Activated CD8-positive, alpha-beta memory T cell treated with anti-CD3 and anti-CD28 coated beads, Interleukin-2, amount 10 ng/mL, durations not matched to agents 7 days and 5 days (primary cell): ENCODE measurements around the gene LELP1. TPM values are rescaled to one million over a fixed set of nuclear protein-coding genes. Genes with fewer than 3 reads are reported as not detected.
"Not testable (repeated sequence)": the region's sequence is repeated elsewhere in the genome, so short reads cannot be mapped to it uniquely, and the experiment has no call there.

Experiments used
- ATAC-seq: fragments of 150-1000 bp; cut with Tn5 transposase; one replicate; pipeline ENCODE4 v1.10.0; 2021; ENCODE audit warnings: moderate library complexity
- CTCF ChIA-PET: fragments of 350-600 bp; sonication (Branson Sonifier 250); formaldehyde crosslinking; loops from one replicate; lab custom pipeline; 2021; ENCODE audit warnings: antibody characterized with exemption; lab: Charles Lee
- DNase-seq: peaks from one replicate; pipeline ENCODE4 v3.0.0-alpha.2; 2020
- H3K27ac Mint-ChIP-seq: one replicate; pipeline ENCODE4 v1.8.0; 2021; ENCODE audit warnings: mild to moderate bottlenecking, mixed read lengths
- H3K27me3 Mint-ChIP-seq: one replicate; pipeline ENCODE4 v1.8.0; 2021; ENCODE audit warnings: mixed read lengths
- H3K36me3 Mint-ChIP-seq: one replicate; pipeline ENCODE4 v1.8.0; 2021; ENCODE audit warnings: mild to moderate bottlenecking, mixed read lengths
- H3K4me1 Mint-ChIP-seq: one replicate; pipeline ENCODE4 v1.8.0; 2021; ENCODE audit warnings: mixed read lengths
- H3K4me3 Mint-ChIP-seq: one replicate; pipeline ENCODE4 v1.8.0; 2021; ENCODE audit warnings: mild to moderate bottlenecking, moderate library complexity, mixed read lengths
- H3K9me3 Mint-ChIP-seq: one replicate; pipeline ENCODE4 v1.8.0; 2022; ENCODE audit warnings: low read depth, mixed read lengths
- total RNA-seq, 2 experiments: library from RNA; stranded (reverse); gene quantifications; one replicate each; pipeline ENCODE4 v1.2.3, GENCODE V29; 2021

LELP1 gene
- total RNA-seq, 2 experiments from 2014 or later = not detected

GRCh38 chr1:153212201-153212600, 9.0 kb downstream of the LELP1 start:
- CTCF ChIA-PET = interaction anchor here (1.4 kb wide), 1 partner anchor 10 kb away, joined by 3 read pairs; no protein-coding TSS in a partner anchor
- ATAC-seq = no peak
- peaks cover 16% of the 10 kb centered on the region for H3K27me3 Mint-ChIP-seq
- H3K4me3 Mint-ChIP-seq = no peak overlapping the region
- H3K9me3 Mint-ChIP-seq = no peaks in the 10 kb centered on the region
- DNase-seq = no peak
- no peaks in the 10 kb centered on the region for H3K36me3 Mint-ChIP-seq
- peaks cover 4% of the 10 kb centered on the region for H3K4me1 Mint-ChIP-seq
- H3K27ac Mint-ChIP-seq = no peak overlapping the region

GRCh38 chr1:153213519-153213918, 10.3 kb downstream of the LELP1 start:
- Mint-ChIP-seq H3K4me1 (peaks cover 5% of the 10 kb centered on the region), H3K27me3 (peaks cover 14% of the 10 kb centered on the region), H3K27ac (no peak overlapping the region), H3K4me3 (no peak overlapping the region), H3K36me3 (no peaks in the 10 kb centered on the region), H3K9me3 (no peaks in the 10 kb centered on the region)
- CTCF ChIA-PET = no interaction called here
- DNase-seq (no peak), ATAC-seq (no peak)

- H3K9me3 Mint-ChIP-seq = no peaks in the 10 kb centered on the region
- ATAC-seq = no peak
- no peak within 1 kb of the TSS for H3K4me3 Mint-ChIP-seq
Observed at GRCh38 chr1:153217212-153217611, 14.0 kb downstream of the LELP1 start, which contains the start of gene PRR9. TSS of gene PRR9 (plus strand) at chr1:153217584. CDS start at chr1:153218145, 561 bp downstream.

GRCh38 chr1:153217744-153218416, 14.7 kb downstream of the LELP1 start:
- no peak overlapping the region for H3K27ac Mint-ChIP-seq
- CTCF ChIA-PET = no interaction called here
- no peaks in the 10 kb centered on the region for H3K9me3 Mint-ChIP-seq
- no peak overlapping the region for H3K4me3 Mint-ChIP-seq
- H3K4me1 Mint-ChIP-seq = peaks cover 5% of the 10 kb centered on the region
- H3K36me3 Mint-ChIP-seq = no peaks in the 10 kb centered on the region
- ATAC-seq (no peak), DNase-seq (no peak)
- peaks cover 12% of the 10 kb centered on the region for H3K27me3 Mint-ChIP-seq

More at GRCh38 chr1:153217212-153217611, 14.0 kb downstream of the LELP1 start, which contains the start of gene PRR9:
- peaks cover 5% of the 10 kb centered on the region for H3K4me1 Mint-ChIP-seq
- CTCF ChIA-PET = no interaction called here
- no peak within 1 kb of the TSS for H3K27ac Mint-ChIP-seq
- H3K27me3 Mint-ChIP-seq = peaks cover 18% of the 10 kb centered on the region
- H3K36me3 Mint-ChIP-seq = no peaks in the 10 kb centered on the region
- no peak for DNase-seq

- ATAC-seq = no peak
- DNase-seq = no peak
- Mint-ChIP-seq H3K4me3 (no peak overlapping the region), H3K9me3 (no peaks in the 10 kb centered on the region), H3K4me1 (peaks cover 8% of the 10 kb centered on the region), H3K36me3 (no peaks in the 10 kb centered on the region), H3K27me3 (peaks cover 10% of the 10 kb centered on the region), H3K27ac (no peak overlapping the region)
- CTCF ChIA-PET = interaction anchor here (1.3 to 1.7 kb wide), 2 partner anchors 10 to 350 kb away, joined by 5 to 6 read pairs; no protein-coding TSS in a partner anchor
Observed at GRCh38 chr1:153220606-153221303, 17.5 kb downstream of the LELP1 start.

- H3K27me3 Mint-ChIP-seq, H3K4me3 Mint-ChIP-seq, H3K4me1 Mint-ChIP-seq, H3K9me3 Mint-ChIP-seq, H3K27ac Mint-ChIP-seq, H3K36me3 Mint-ChIP-seq: not testable (repeated sequence)
- CTCF ChIA-PET = interaction anchor here (0.9 kb wide), 1 partner anchor 271 kb away, joined by 3 read pairs; no protein-coding TSS in a partner anchor
- ATAC-seq (peak; percentile 74), DNase-seq (peak; percentile 71)
Observed at GRCh38 chr1:153223040-153223891, 20.0 kb downstream of the LELP1 start.

GRCh38 chr1:153227810-153228209, 24.6 kb downstream of the LELP1 start:
- ATAC-seq (no peak), DNase-seq (no peak)
- no peaks in the 10 kb centered on the region for H3K36me3 Mint-ChIP-seq
- no peak overlapping the region for H3K27ac Mint-ChIP-seq
- H3K4me1 Mint-ChIP-seq = peaks cover 4% of the 10 kb centered on the region
- CTCF ChIA-PET = no interaction called here
- no peaks in the 10 kb centered on the region for H3K9me3 Mint-ChIP-seq
- peaks cover 10% of the 10 kb centered on the region for H3K27me3 Mint-ChIP-seq
- H3K4me3 Mint-ChIP-seq = no peak overlapping the region

GRCh38 chr1:153228491-153228890, 25.3 kb downstream of the LELP1 start:
- ATAC-seq (no peak), DNase-seq (no peak)
- H3K9me3 Mint-ChIP-seq = no peaks in the 10 kb centered on the region
- peaks cover 15% of the 10 kb centered on the region for H3K27me3 Mint-ChIP-seq
- H3K4me1 Mint-ChIP-seq = peaks cover 2% of the 10 kb centered on the region
- CTCF ChIA-PET = interaction anchor here (0.9 to 1.3 kb wide), 2 partner anchors 9 to 340 kb away, joined by 3 read pairs; no protein-coding TSS in a partner anchor
- H3K36me3 Mint-ChIP-seq = no peaks in the 10 kb centered on the region
- H3K4me3 Mint-ChIP-seq = no peak overlapping the region
- no peak overlapping the region for H3K27ac Mint-ChIP-seq

- H3K36me3 Mint-ChIP-seq, H3K4me3 Mint-ChIP-seq, H3K9me3 Mint-ChIP-seq, H3K4me1 Mint-ChIP-seq, H3K27ac Mint-ChIP-seq, ATAC-seq: not testable (repeated sequence)
- peaks cover 17% of the 10 kb centered on the region for H3K27me3 Mint-ChIP-seq
- peak; percentile 49 for DNase-seq
- CTCF ChIA-PET = interaction anchor here (0.9 to 1.3 kb wide), 2 partner anchors 8 to 341 kb away, joined by 3 read pairs; no protein-coding TSS in a partner anchor
Observed at GRCh38 chr1:153229076-153229829, 26.0 kb downstream of the LELP1 start.

- DNase-seq (no peak), ATAC-seq (no peak)
- no peaks in the 10 kb centered on the region for H3K9me3 Mint-ChIP-seq
- H3K27me3 Mint-ChIP-seq = peaks cover 26% of the 10 kb centered on the region
- no peak overlapping the region for H3K4me3 Mint-ChIP-seq
- H3K4me1 Mint-ChIP-seq = no peaks in the 10 kb centered on the region
- H3K27ac Mint-ChIP-seq = no peak overlapping the region
- CTCF ChIA-PET = interaction anchor here (1.0 to 1.4 kb wide), 2 partner anchors 10 to 577 kb away, joined by 3 to 6 read pairs; no protein-coding TSS in a partner anchor
- H3K36me3 Mint-ChIP-seq = no peaks in the 10 kb centered on the region
Observed at GRCh38 chr1:153231363-153231762, 28.1 kb downstream of the LELP1 start.

GRCh38 chr1:153231785-153232184, 28.6 kb downstream of the LELP1 start:
- CTCF ChIA-PET = no interaction called here
- Mint-ChIP-seq H3K4me3 (no peak overlapping the region), H3K36me3 (no peaks in the 10 kb centered on the region), H3K27ac (no peak overlapping the region), H3K4me1 (no peaks in the 10 kb centered on the region), H3K27me3 (peaks cover 26% of the 10 kb centered on the region), H3K9me3 (no peaks in the 10 kb centered on the region)
- no peak for ATAC-seq
- no peak for DNase-seq

GRCh38 chr1:153232553-153232952, 29.3 kb downstream of the LELP1 start:
- Mint-ChIP-seq H3K27me3 (peaks cover 34% of the 10 kb centered on the region), H3K36me3 (no peaks in the 10 kb centered on the region), H3K4me1 (no peaks in the 10 kb centered on the region), H3K9me3 (no peaks in the 10 kb centered on the region), H3K27ac (no peak overlapping the region), H3K4me3 (no peak overlapping the region)
- CTCF ChIA-PET = no interaction called here
- no peak for DNase-seq
- no peak for ATAC-seq
